A549 (cell line): ENCODE measurements around the gene HDAC7. TPM values are rescaled to one million over a fixed set of nuclear protein-coding genes. Genes with fewer than 3 reads are reported as not detected.

ENCODE experiments used
- ATAC-seq, 2 experiments: fragments of 200-7000 bp in 1 of 2; fragments of >200 bp in 1 of 2; cut with Nextera tagmentation in 1 of 2; cut with Tn5 transposase in 1 of 2; 3 replicates each; pipeline versions ENCODE4 v1.8.0 to v1.9.1; 2018 to 2020; ENCODE audit warnings: mild to moderate bottlenecking in 1 of 2, moderate library complexity in 1 of 2
- CTCF ChIA-PET: fragments of 300-600 bp; sonication (Branson Sonifier 250); formaldehyde crosslinking; extraction: SDS; loops from one replicate; lab custom pipeline; 2021; ENCODE audit warnings: antibody characterized with exemption, inconsistent platforms; lab: Yijun Ruan, JAX
- POLR2A ChIA-PET: fragments of 350-600 bp; formaldehyde crosslinking; extraction: SDS; loops from one replicate; lab custom pipeline; 2021; ENCODE audit warnings: antibody characterized with exemption, inconsistent platforms; lab: Yijun Ruan, JAX
- DNase-seq, 2 experiments: peaks; one replicate each; pipeline versions ENCODE4 v3.0.0 to v3.0.0-alpha.2; 2011 to 2016; ENCODE audit warnings: low read depth in 1 of 2, low spot score in 1 of 2
- FAIRE-seq: peaks from 2 replicates; lab custom pipeline; 2011; peaks lifted over from hg19 to GRCh38; lab: Jason Lieb, UNC
- H3K27ac ChIP-seq, 2 experiments: fragments of >200 bp; sonication (Bioruptor Twin); formaldehyde crosslinking; 3 replicates each; pipeline ENCODE4 v1.5.1; 2016 to 2017
- H3K4me1 ChIP-seq: fragments of >200 bp; sonication (Bioruptor Twin); formaldehyde crosslinking; 3 replicates; pipeline ENCODE4 v1.6.1; 2016
- H3K4me2 ChIP-seq: fragments of >200 bp; sonication (Bioruptor Twin); formaldehyde crosslinking; 3 replicates; pipeline ENCODE4 v1.6.1; 2016
- H3K4me3 ChIP-seq: fragments of >200 bp; sonication (Bioruptor Twin); formaldehyde crosslinking; 3 replicates; pipeline ENCODE4 v1.5.1; 2016
- H3K9me3 ChIP-seq: fragments of >200 bp; sonication (Bioruptor Twin); formaldehyde crosslinking; 3 replicates; pipeline ENCODE4 v1.6.1; 2016
- EHF ChIP-seq: fragments of 250-450 bp; sonication (Bioruptor Pico); IDR thresholded peaks from 2 replicates; pipeline ENCODE4 v1.5.0; 2020; ENCODE audit warnings: mild to moderate bottlenecking
- EHMT2 ChIP-seq: fragments of 200-600 bp; sonication (generic); IDR thresholded peaks from 2 replicates; pipeline ENCODE4 v1.6.1; 2016; ENCODE audit warnings: antibody characterized with exemption, low read depth, mild to moderate bottlenecking, moderate library complexity
- ESRRA ChIP-seq: fragments of 150-350 bp; IDR thresholded peaks from 2 replicates; pipeline ENCODE4 v1.6.1; 2014; ENCODE audit warnings: mild to moderate bottlenecking, low read length, borderline replicate concordance
- FOSB ChIP-seq: fragments of 250-450 bp; sonication (Bioruptor Pico); IDR thresholded peaks from 2 replicates; pipeline ENCODE4 v1.5.0; 2020; ENCODE audit warnings: mild to moderate bottlenecking, moderate library complexity
- FOXS1 ChIP-seq: fragments of 250-450 bp; sonication (Bioruptor Pico); IDR thresholded peaks from 2 replicates; pipeline ENCODE4 v1.5.0; 2020; ENCODE audit warnings: mild to moderate bottlenecking, moderate library complexity
- GATA3 ChIP-seq: IDR thresholded peaks from 2 replicates; pipeline ENCODE4 v1.6.1; 2012; ENCODE audit warnings: borderline replicate concordance
- HDAC2 ChIP-seq: fragments of 200-600 bp; sonication (generic); IDR thresholded peaks from 2 replicates; pipeline ENCODE4 v1.6.1; 2016
- HOXB13 ChIP-seq: fragments of 250-450 bp; sonication (Bioruptor Pico); IDR thresholded peaks from 2 replicates; pipeline ENCODE4 v1.5.0; 2020; ENCODE audit warnings: low read depth, mild to moderate bottlenecking, moderate library complexity
- HOXB5 ChIP-seq: fragments of 250-450 bp; sonication (Bioruptor Pico); IDR thresholded peaks from 2 replicates; pipeline ENCODE4 v1.5.0; 2020; ENCODE audit warnings: mild to moderate bottlenecking, moderate library complexity
- JUN ChIP-seq, 2 experiments: fragments of >200 bp; sonication (Bioruptor Twin); formaldehyde crosslinking; IDR thresholded peaks; 2 replicates in 1 of 2; 3 replicates in 1 of 2; pipeline ENCODE4 v1.6.1; 2016 to 2017
- JUNB ChIP-seq: fragments of >200 bp; sonication (Bioruptor Twin); formaldehyde crosslinking; IDR thresholded peaks from 2 replicates; pipeline ENCODE4 v1.6.1; 2016
- KDM5A ChIP-seq: fragments of 200-600 bp; sonication (generic); IDR thresholded peaks from 2 replicates; pipeline ENCODE4 v1.6.1; 2016; ENCODE audit warnings: antibody characterized with exemption, mild to moderate bottlenecking
- MAFK ChIP-seq: fragments of 450-650 bp; IDR thresholded peaks from 2 replicates; pipeline ENCODE4 v1.6.1; 2014; ENCODE audit not compliant: partially characterized antibody
- MYC ChIP-seq: IDR thresholded peaks from 2 replicates; pipeline ENCODE4 v1.6.1; 2012; ENCODE audit warnings: mild to moderate bottlenecking, inconsistent platforms, low read length, improper control_type of control experiment, borderline replicate concordance
- NFE2L2 ChIP-seq: fragments of 150-350 bp; conservative IDR thresholded peaks from 2 replicates; pipeline ENCODE4 v1.6.1; 2014; ENCODE audit warnings: low read length
- NR3C1 ChIP-seq: fragments of >200 bp; sonication (Bioruptor Twin); formaldehyde crosslinking; IDR thresholded peaks from 3 replicates; pipeline ENCODE4 v1.6.1; 2017
- PHF8 ChIP-seq: fragments of 200-600 bp; sonication (generic); IDR thresholded peaks from 2 replicates; pipeline ENCODE4 v1.6.1; 2016; ENCODE audit warnings: low read depth, mild to moderate bottlenecking, antibody characterized with exemption, moderate library complexity, borderline replicate concordance
- POLR2A ChIP-seq: IDR thresholded peaks from 2 replicates; pipeline ENCODE4 v1.6.1; 2012; ENCODE audit warnings: mild to moderate bottlenecking, low read length
- SMC3 ChIP-seq: fragments of >200 bp; sonication (Bioruptor Twin); formaldehyde crosslinking; IDR thresholded peaks from 3 replicates; pipeline ENCODE4 v1.6.1; 2018; ENCODE audit warnings: inconsistent platforms
- ZFP36 ChIP-seq: fragments of 450-650 bp; IDR thresholded peaks from 2 replicates; pipeline ENCODE4 v1.6.1; 2014; ENCODE audit warnings: borderline replicate concordance; ENCODE audit not compliant: partially characterized antibody
- ZSCAN20 ChIP-seq: fragments of 250-450 bp; sonication (Bioruptor Pico); IDR thresholded peaks from 2 replicates; pipeline ENCODE4 v1.8.0; 2022; ENCODE audit warnings: mild to moderate bottlenecking, moderate library complexity
- WGBS: methylation state at CpG from one replicate; pipeline ENCODE4 v1.1.6; 2017; ENCODE audit errors: missing lambda C conversion rate; 5-methylcytosine and 5-hydroxymethylcytosine counted together
- polyA plus RNA-seq, 4 experiments: library from polyadenylated mRNA; depleted of rRNA in 3 of 4; stranded (reverse); fragments of >200 nt; fragmentation: RNase III in 1 of 4; extraction: RNeasy Plus Mini Kit Qiagen cat#74134 plus additional on column Dnase treatment in 1 of 4; gene quantifications; 2 replicates in 3 of 4; 3 replicates in 1 of 4; pipeline ENCODE4 v1.2.3, GENCODE V29; 2011 to 2017
- TF ChIP-seq, protein P1 (sequence below): fragments of >200 bp; sonication (Bioruptor Twin); formaldehyde crosslinking; IDR thresholded peaks from 3 replicates; pipeline ENCODE4 v1.5.1; 2016
- TF ChIP-seq, protein P2 (sequence below): fragments of 250-450 bp; sonication (Bioruptor Pico); IDR thresholded peaks from 2 replicates; pipeline ENCODE4 v1.5.0; 2020; ENCODE audit warnings: low read depth, mild to moderate bottlenecking, moderate library complexity

Gene HDAC7
- polyA plus RNA-seq, 2 of the 4 experiments (the other 2 are of a cell fraction): 17.2 to 36.0 TPM

DNA sequence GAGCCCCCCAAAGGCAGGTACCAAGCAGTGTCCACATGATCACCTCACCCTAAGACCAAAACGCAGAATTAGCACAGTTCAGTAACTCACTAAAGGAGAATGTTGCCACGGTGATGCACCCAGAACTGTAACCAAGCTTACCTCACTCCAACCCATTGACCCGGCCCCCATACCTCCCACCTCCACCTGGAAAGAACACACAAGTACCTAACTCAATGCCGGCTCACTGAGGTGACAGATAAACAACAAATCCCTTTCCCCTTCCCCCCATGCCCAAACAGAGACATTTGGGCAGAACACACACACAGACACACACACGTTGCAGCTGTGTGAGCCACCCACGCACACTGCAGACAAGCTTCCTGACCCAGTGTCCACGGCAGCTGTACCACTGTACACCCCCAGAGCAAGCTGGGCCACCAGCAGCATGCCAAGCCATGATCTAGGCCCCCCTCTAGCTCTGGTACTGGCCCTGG is 62.3 kb downstream of the HDAC7 start:
- H3K4me3 ChIP-seq: no peak overlapping the region
- H3K4me1 ChIP-seq: peaks cover 26% of the 10 kb centered on the region
- FAIRE-seq (no peak), ATAC-seq (no peak), DNase-seq (no peak)
- POLR2A ChIA-PET: no interaction called here
- TF ChIP-seq EHF: no peak
- TF ChIP-seq, protein P1, sequence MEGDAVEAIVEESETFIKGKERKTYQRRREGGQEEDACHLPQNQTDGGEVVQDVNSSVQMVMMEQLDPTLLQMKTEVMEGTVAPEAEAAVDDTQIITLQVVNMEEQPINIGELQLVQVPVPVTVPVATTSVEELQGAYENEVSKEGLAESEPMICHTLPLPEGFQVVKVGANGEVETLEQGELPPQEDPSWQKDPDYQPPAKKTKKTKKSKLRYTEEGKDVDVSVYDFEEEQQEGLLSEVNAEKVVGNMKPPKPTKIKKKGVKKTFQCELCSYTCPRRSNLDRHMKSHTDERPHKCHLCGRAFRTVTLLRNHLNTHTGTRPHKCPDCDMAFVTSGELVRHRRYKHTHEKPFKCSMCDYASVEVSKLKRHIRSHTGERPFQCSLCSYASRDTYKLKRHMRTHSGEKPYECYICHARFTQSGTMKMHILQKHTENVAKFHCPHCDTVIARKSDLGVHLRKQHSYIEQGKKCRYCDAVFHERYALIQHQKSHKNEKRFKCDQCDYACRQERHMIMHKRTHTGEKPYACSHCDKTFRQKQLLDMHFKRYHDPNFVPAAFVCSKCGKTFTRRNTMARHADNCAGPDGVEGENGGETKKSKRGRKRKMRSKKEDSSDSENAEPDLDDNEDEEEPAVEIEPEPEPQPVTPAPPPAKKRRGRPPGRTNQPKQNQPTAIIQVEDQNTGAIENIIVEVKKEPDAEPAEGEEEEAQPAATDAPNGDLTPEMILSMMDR: no peak
- TF ChIP-seq FOSB (CRISPR knock-in tag): no peak
- no peak for TF ChIP-seq POLR2A
- no peak for TF ChIP-seq KDM5A
- TF ChIP-seq ESRRA: no peak
- TF ChIP-seq MAFK: no peak
- no peak for TF ChIP-seq ZSCAN20 (CRISPR knock-in tag)
- no peak for TF ChIP-seq JUNB
- no peak for TF ChIP-seq HOXB13 (CRISPR knock-in tag)
- TF ChIP-seq HDAC2: no peak
- TF ChIP-seq PHF8: no peak
- no peak for TF ChIP-seq EHMT2
- no peak for TF ChIP-seq HOXB5 (CRISPR knock-in tag)
- TF ChIP-seq GATA3: no peak
- no peak for TF ChIP-seq JUN (IDR thresholded peaks at IDR 0.05)
- TF ChIP-seq SMC3: no peak
- 84% methylated on average over 7 of the region's 7 CpGs for WGBS
- CTCF ChIA-PET: interaction anchor here (0.9 to 43.9 kb wide), 10 partner anchors 11 to 861 kb away, joined by 3 to 1399 read pairs (median 5); partner anchors contain the start of gene SLC48A1
- H3K9me3 ChIP-seq: no peaks in the 10 kb centered on the region
- H3K27ac ChIP-seq: no peak overlapping the region
- H3K4me2 ChIP-seq: no peak overlapping the region

DNA sequence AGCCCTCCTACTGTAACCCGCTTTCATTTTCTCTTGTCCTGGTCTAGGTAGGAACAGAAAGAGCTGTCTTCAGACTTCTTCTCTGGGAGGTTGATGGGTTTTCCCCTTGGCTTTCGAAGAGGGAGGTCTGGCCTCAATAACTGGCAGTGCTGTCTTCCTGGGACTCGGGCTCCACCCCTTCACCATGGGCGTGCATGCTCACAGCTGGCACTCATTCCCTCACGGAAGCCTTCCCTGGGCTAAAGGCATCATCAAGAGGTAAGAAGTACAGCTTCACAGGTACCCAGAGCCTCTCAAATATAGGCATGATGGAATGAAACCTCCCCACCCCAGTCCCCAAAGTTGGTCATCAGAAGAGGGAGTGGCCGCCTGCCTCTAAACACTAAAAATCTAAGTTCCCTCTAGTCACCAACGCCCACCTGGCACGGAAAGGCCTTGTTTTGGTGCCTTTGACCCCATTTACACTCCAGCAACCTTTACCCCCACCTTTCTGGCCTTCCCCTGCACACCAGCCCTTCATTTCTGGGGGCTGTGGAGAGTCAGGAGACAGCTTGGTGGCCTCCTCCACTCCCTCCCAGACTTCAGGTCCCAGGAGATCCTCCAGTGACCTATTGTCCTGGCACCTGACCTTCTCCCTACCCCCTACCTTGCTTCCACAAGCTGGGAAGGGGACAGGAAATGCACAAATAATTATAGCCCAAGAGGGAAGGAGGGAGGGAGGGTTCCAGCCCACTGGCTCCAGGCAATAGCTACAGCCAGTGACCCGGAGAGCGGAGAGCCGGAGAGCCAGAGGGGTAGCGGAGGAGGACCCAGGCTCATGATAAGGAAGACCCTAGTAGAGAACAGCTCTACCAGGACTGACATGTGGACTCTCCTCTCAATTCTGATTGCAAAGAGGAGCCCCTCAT is 63.8 kb downstream of the HDAC7 start:
- Histone ChIP-seq H3K9me3 (no peaks in the 10 kb centered on the region), H3K27ac (no peak overlapping the region), H3K4me3 (no peak overlapping the region), H3K4me2 (no peak overlapping the region), H3K4me1 (peaks cover 35% of the 10 kb centered on the region)
- TF ChIP-seq, protein P2, sequence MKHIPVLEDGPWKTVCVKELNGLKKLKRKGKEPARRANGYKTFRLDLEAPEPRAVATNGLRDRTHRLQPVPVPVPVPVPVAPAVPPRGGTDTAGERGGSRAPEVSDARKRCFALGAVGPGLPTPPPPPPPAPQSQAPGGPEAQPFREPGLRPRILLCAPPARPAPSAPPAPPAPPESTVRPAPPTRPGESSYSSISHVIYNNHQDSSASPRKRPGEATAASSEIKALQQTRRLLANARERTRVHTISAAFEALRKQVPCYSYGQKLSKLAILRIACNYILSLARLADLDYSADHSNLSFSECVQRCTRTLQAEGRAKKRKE: no peak
- TF ChIP-seq ZFP36 (no peak), PHF8 (no peak), ESRRA (no peak), FOXS1 (CRISPR knock-in tag) (no peak), NR3C1 (no peak), NFE2L2 (no peak), MYC (no peak)
- FAIRE-seq (no peak), ATAC-seq (no peak), DNase-seq (no peak)
- whole genome bisulfite sequencing: 85% methylated on average over 12 of the region's 12 CpGs
- ChIA-PET POLR2A (interaction anchor here (0.7 to 0.8 kb wide), 2 partner anchors 50 to 491 kb away, joined by 3 read pairs; partner anchors contain the start of gene RPAP3), CTCF (interaction anchor here (0.9 to 43.9 kb wide), 9 partner anchors 14 to 207 kb away, joined by 3 to 1399 read pairs (median 8); partner anchors contain the start of genes RPAP3, SLC48A1 and TMEM106C)
